Measurements from ENCODE around the gene RASAL2. TPM values are rescaled to one million over a fixed set of nuclear protein-coding genes. Genes with fewer than 3 reads are reported as not detected.
A peak's percentile ranks its signal among the peaks of the same experiment; 100 is the strongest.

The RASAL2 gene
- total RNA-seq, 2 experiments from 2014 or later = not detected

- POLR2A ChIA-PET = no interaction called here
- intact Hi-C loops (cut with micrococcal nuclease) = no loop called here
- CTCF ChIA-PET = interaction anchor here (1.0 to 1.2 kb wide), 2 partner anchors 9 to 19 kb away, joined by 3 read pairs; no protein-coding TSS in a partner anchor
- Mint-ChIP-seq H3K9me3 (no peaks in the 10 kb centered on the region), H3K36me3 (no peaks in the 10 kb centered on the region), H3K27me3 (no peaks in the 10 kb centered on the region), H3K4me1 (ENCODE audit: low read depth) (no peaks in the 10 kb centered on the region), H3K27ac (no peak overlapping the region), H3K4me3 (no peak overlapping the region)
- no peak for DNase-seq
Observed at GRCh38 chr1:178494569-178494971, 400.7 kb downstream of the RASAL2 start.

- intact Hi-C loops (cut with micrococcal nuclease) = no loop called here
- Mint-ChIP-seq H3K4me1 (ENCODE audit: low read depth) (no peaks in the 10 kb centered on the region), H3K27me3 (no peaks in the 10 kb centered on the region), H3K36me3 (no peaks in the 10 kb centered on the region), H3K27ac (no peak overlapping the region), H3K4me3 (no peak overlapping the region), H3K9me3 (no peaks in the 10 kb centered on the region)
- POLR2A ChIA-PET = no interaction called here
- no peak for DNase-seq
- CTCF ChIA-PET = interaction anchor here (1.0 to 1.2 kb wide), 2 partner anchors 8 to 20 kb away, joined by 3 read pairs; no protein-coding TSS in a partner anchor
Observed at GRCh38 chr1:178495158-178495557, 401.3 kb downstream of the RASAL2 start.

- DNase-seq = no peak
- Mint-ChIP-seq H3K27ac (no peak overlapping the region), H3K27me3 (no peaks in the 10 kb centered on the region), H3K9me3 (no peaks in the 10 kb centered on the region), H3K4me1 (ENCODE audit: low read depth) (no peaks in the 10 kb centered on the region), H3K36me3 (no peaks in the 10 kb centered on the region), H3K4me3 (no peak overlapping the region)
- intact Hi-C loops (cut with micrococcal nuclease) = no loop called here
- ChIA-PET CTCF (no interaction called here), POLR2A (no interaction called here)
Observed at GRCh38 chr1:178495741-178496409, 402.0 kb downstream of the RASAL2 start.

- intact Hi-C loops (cut with micrococcal nuclease) = no loop called here
- Mint-ChIP-seq H3K4me1 (ENCODE audit: low read depth) (no peaks in the 10 kb centered on the region), H3K27me3 (peaks cover 2% of the 10 kb centered on the region), H3K4me3 (no peak within 1 kb of the TSS), H3K9me3 (no peaks in the 10 kb centered on the region), H3K36me3 (no peaks in the 10 kb centered on the region), H3K27ac (no peak within 1 kb of the TSS)
- POLR2A ChIA-PET = no interaction called here
- CTCF ChIA-PET = no interaction called here
- no peak for DNase-seq
Observed at GRCh38 chr1:178496410-178497135, 402.7 kb downstream of the RASAL2 start, which contains the start of gene CLEC20A. Gene CLEC20A, minus strand, starts transcription at chr1:178496964. Its CDS starts 25 bp downstream, at chr1:178496939.

- H3K4me1 Mint-ChIP-seq (ENCODE audit: low read depth) = no peaks in the 10 kb centered on the region
- intact Hi-C loops (cut with micrococcal nuclease) = no loop called here
Observed at GRCh38 chr1:178497903-178498478, 404.1 kb downstream of the RASAL2 start.

GRCh38 chr1:178498896-178499675 is 405.2 kb downstream of the RASAL2 start:
- Mint-ChIP-seq H3K36me3 (no peaks in the 10 kb centered on the region), H3K4me3 (no peak overlapping the region), H3K27ac (no peak overlapping the region), H3K9me3 (no peaks in the 10 kb centered on the region), H3K27me3 (peaks cover 3% of the 10 kb centered on the region), H3K4me1 (ENCODE audit: low read depth) (no peaks in the 10 kb centered on the region)
- ChIA-PET CTCF (interaction anchor here (0.9 kb wide), 1 partner anchor 199 kb away, joined by 3 read pairs; no protein-coding TSS in a partner anchor), POLR2A (no interaction called here)
- intact Hi-C loops (cut with micrococcal nuclease) = no loop called here
- DNase-seq = no peak

More at GRCh38 chr1:178497903-178498478, 404.1 kb downstream of the RASAL2 start:
- ChIA-PET CTCF (interaction anchor here (0.9 kb wide), 1 partner anchor 198 kb away, joined by 3 read pairs; no protein-coding TSS in a partner anchor), POLR2A (no interaction called here)
- Mint-ChIP-seq H3K4me3 (no peak overlapping the region), H3K9me3 (no peaks in the 10 kb centered on the region), H3K36me3 (no peaks in the 10 kb centered on the region), H3K27ac (no peak overlapping the region), H3K27me3 (peaks cover 3% of the 10 kb centered on the region)
- no peak for DNase-seq

- H3K36me3 Mint-ChIP-seq = no peaks in the 10 kb centered on the region
- no peak for DNase-seq
- H3K9me3 Mint-ChIP-seq = no peaks in the 10 kb centered on the region
- H3K27me3 Mint-ChIP-seq = peaks cover 6% of the 10 kb centered on the region
- intact Hi-C loops (cut with micrococcal nuclease) = loop anchor here (2.0 kb wide), 2 partner anchors 189 to 199 kb away; no protein-coding TSS in a partner anchor
- H3K4me3 Mint-ChIP-seq = no peak overlapping the region
- POLR2A ChIA-PET = no interaction called here
- no peak overlapping the region for H3K27ac Mint-ChIP-seq
- H3K4me1 Mint-ChIP-seq (ENCODE audit: low read depth) = no peaks in the 10 kb centered on the region
- CTCF ChIA-PET = interaction anchor here (1.0 to 6.7 kb wide), 4 partner anchors 26 to 189 kb away, joined by 3 to 48 read pairs (median 7); no protein-coding TSS in a partner anchor
Observed at GRCh38 chr1:178500091-178500770, 406.3 kb downstream of the RASAL2 start.

- Mint-ChIP-seq H3K27me3 (peaks cover 6% of the 10 kb centered on the region), H3K9me3 (no peaks in the 10 kb centered on the region), H3K36me3 (no peaks in the 10 kb centered on the region), H3K4me1 (ENCODE audit: low read depth) (no peaks in the 10 kb centered on the region), H3K27ac (no peak overlapping the region), H3K4me3 (no peak overlapping the region)
- DNase-seq = no peak
- intact Hi-C loops (cut with micrococcal nuclease) = loop anchor here (2.0 kb wide), 2 partner anchors 190 to 200 kb away; no protein-coding TSS in a partner anchor
- CTCF ChIA-PET = interaction anchor here (0.9 to 6.7 kb wide), 12 partner anchors 9 to 193 kb away, joined by 3 to 48 read pairs (median 4); no protein-coding TSS in a partner anchor
- POLR2A ChIA-PET = no interaction called here
Observed at GRCh38 chr1:178500936-178501554, 407.1 kb downstream of the RASAL2 start.

- intact Hi-C loops (cut with micrococcal nuclease) = loop anchor here (2.0 kb wide), 2 partner anchors 191 to 201 kb away; no protein-coding TSS in a partner anchor
- POLR2A ChIA-PET = no interaction called here
- Mint-ChIP-seq H3K4me1 (ENCODE audit: low read depth) (no peaks in the 10 kb centered on the region), H3K27ac (no peak overlapping the region), H3K9me3 (no peaks in the 10 kb centered on the region), H3K27me3 (peaks cover 6% of the 10 kb centered on the region), H3K36me3 (no peaks in the 10 kb centered on the region), H3K4me3 (no peak overlapping the region)
- CTCF ChIA-PET = interaction anchor here (0.6 to 6.7 kb wide), 17 partner anchors 9 to 1604 kb away, joined by 3 to 48 read pairs (median 4); no protein-coding TSS in a partner anchor
- DNase-seq = peak; percentile 72
Observed at GRCh38 chr1:178501705-178502329, 407.9 kb downstream of the RASAL2 start.

- DNase-seq = no peak
- ChIA-PET POLR2A (no interaction called here), CTCF (interaction anchor here (0.6 to 6.7 kb wide), 15 partner anchors 9 to 1604 kb away, joined by 3 to 48 read pairs (median 4); no protein-coding TSS in a partner anchor)
- Mint-ChIP-seq H3K9me3 (no peaks in the 10 kb centered on the region), H3K36me3 (no peaks in the 10 kb centered on the region), H3K4me1 (ENCODE audit: low read depth) (no peaks in the 10 kb centered on the region), H3K4me3 (no peak overlapping the region), H3K27me3 (peaks cover 6% of the 10 kb centered on the region), H3K27ac (no peak overlapping the region)
- intact Hi-C loops (cut with micrococcal nuclease) = no loop called here
Observed at GRCh38 chr1:178502330-178502714, 408.4 kb downstream of the RASAL2 start.

All from activated CD4-positive, alpha-beta memory T cell treated with anti-CD3 and anti-CD28 coated beads for 36 hours (primary cell).